ENCODE measurements around the gene MUC2. TPM values are rescaled to one million over a fixed set of nuclear protein-coding genes. Genes with fewer than 3 reads are reported as not detected.

The MUC2 gene
- total RNA-seq, 6 experiments from 2014 or later, result 0.24 TPM; not detected in 5

GRCh38 chr11:1037506-1038055 is 37.1 kb upstream of the MUC2 start:
- Mint-ChIP-seq H3K9me3 (no peaks in the 10 kb centered on the region; the same call in 1 of the 2 replicates), H3K36me3 (ENCODE audit: low read depth) (no peaks in the 10 kb centered on the region), H3K4me1 (ENCODE audit: low read depth) (no peaks in the 10 kb centered on the region), H3K27me3 (ENCODE audit: insufficient read depth) (peaks cover 3% of the 10 kb centered on the region), H3K4me3 (no peak overlapping the region), H3K27ac (no peak overlapping the region)
- no peak for TF ChIP-seq CTCF (IDR thresholded peaks at IDR 0.05)
- no peak for DNase-seq

GRCh38 chr11:1038361-1038760 is 36.3 kb upstream of the MUC2 start:
- no peaks in the 10 kb centered on the region for H3K4me1 Mint-ChIP-seq (ENCODE audit: low read depth)
- H3K4me3 Mint-ChIP-seq, result no peak overlapping the region
- peaks cover 3% of the 10 kb centered on the region for H3K27me3 Mint-ChIP-seq (ENCODE audit: insufficient read depth)
- TF ChIP-seq CTCF (IDR thresholded peaks at IDR 0.05), result no peak
- DNase-seq, result no peak
- no peak overlapping the region for H3K27ac Mint-ChIP-seq
- H3K9me3 Mint-ChIP-seq, result no peaks in the 10 kb centered on the region
- no peaks in the 10 kb centered on the region for H3K36me3 Mint-ChIP-seq (ENCODE audit: low read depth)

- no peak for DNase-seq
- H3K36me3 Mint-ChIP-seq (ENCODE audit: low read depth), result no peaks in the 10 kb centered on the region
Measured at GRCh38 chr11:1038921-1039320, 35.8 kb upstream of the MUC2 start.

GRCh38 chr11:1039481-1040427 is 34.9 kb upstream of the MUC2 start:
- no peak overlapping the region for H3K4me3 Mint-ChIP-seq
- no peaks in the 10 kb centered on the region; the same call in 1 of the 2 replicates for H3K9me3 Mint-ChIP-seq
- H3K36me3 Mint-ChIP-seq (ENCODE audit: low read depth), result no peaks in the 10 kb centered on the region
- peaks cover 7% of the 10 kb centered on the region for H3K27me3 Mint-ChIP-seq (ENCODE audit: insufficient read depth)
- no peak overlapping the region for H3K27ac Mint-ChIP-seq
- no peak for DNase-seq
- H3K4me1 Mint-ChIP-seq (ENCODE audit: low read depth), result no peaks in the 10 kb centered on the region
- TF ChIP-seq CTCF (IDR thresholded peaks at IDR 0.05), result no peak

More at GRCh38 chr11:1038921-1039320, 35.8 kb upstream of the MUC2 start:
- Mint-ChIP-seq H3K4me1 (ENCODE audit: low read depth) (no peaks in the 10 kb centered on the region), H3K27me3 (ENCODE audit: insufficient read depth) (peaks cover 4% of the 10 kb centered on the region), H3K9me3 (no peaks in the 10 kb centered on the region), H3K27ac (no peak overlapping the region), H3K4me3 (no peak overlapping the region)
- TF ChIP-seq CTCF (IDR thresholded peaks at IDR 0.05), result no peak

GRCh38 chr11:1040428-1041148 is 34.1 kb upstream of the MUC2 start:
- TF ChIP-seq CTCF (IDR thresholded peaks at IDR 0.05), result no peak
- H3K27me3 Mint-ChIP-seq (ENCODE audit: insufficient read depth), result peaks cover 9% of the 10 kb centered on the region
- H3K27ac Mint-ChIP-seq, result no peak overlapping the region
- no peaks in the 10 kb centered on the region for H3K4me1 Mint-ChIP-seq (ENCODE audit: low read depth)
- no peak overlapping the region for H3K4me3 Mint-ChIP-seq
- H3K36me3 Mint-ChIP-seq (ENCODE audit: low read depth), result no peaks in the 10 kb centered on the region
- H3K9me3 Mint-ChIP-seq, result no peaks in the 10 kb centered on the region; the same call in 1 of the 2 replicates
- no peak for DNase-seq

Measured in HFFc6 (cell line).